Posterior vena cava (tissue), 2 donors: ENCODE data around the gene ABCB7. TPM values are rescaled to one million over a fixed set of nuclear protein-coding genes. Genes with fewer than 3 reads are reported as not detected.
"Not testable (repeated sequence)": the region's sequence is repeated elsewhere in the genome, so short reads cannot be mapped to it uniquely, and the experiment has no call there.

ENCODE experiments used
- DNase-seq: peaks from one replicate; pipeline ENCODE4 v3.0.0-alpha.2; 2020; ENCODE audit warnings: low spot score
- intact Hi-C, 2 donors: fragments of 100-400 bp; cut with DNase I; formaldehyde crosslinking; loops; one replicate each; pipeline versions ENCODE4 v1.14.1 to v1.14.2; 2022 to 2023
- total RNA-seq, 2 donors: library from RNA; stranded (reverse); fragmentation: NEBNext Ultra II Directional; extraction: Animal tissue kit (Norgen Biotek cat#: 25700); gene quantifications; one replicate each; pipeline ENCODE4 v1.2.1, GENCODE V29; 2021
- donor health status: DM: yes; HTN: yes; CAD: no.
- donor health status: DM: yes; HTN: yes; CAD: no.

Gene ABCB7
- total RNA-seq, 2 donors from 2014 or later, result 16.2 to 17.0 TPM

DNA sequence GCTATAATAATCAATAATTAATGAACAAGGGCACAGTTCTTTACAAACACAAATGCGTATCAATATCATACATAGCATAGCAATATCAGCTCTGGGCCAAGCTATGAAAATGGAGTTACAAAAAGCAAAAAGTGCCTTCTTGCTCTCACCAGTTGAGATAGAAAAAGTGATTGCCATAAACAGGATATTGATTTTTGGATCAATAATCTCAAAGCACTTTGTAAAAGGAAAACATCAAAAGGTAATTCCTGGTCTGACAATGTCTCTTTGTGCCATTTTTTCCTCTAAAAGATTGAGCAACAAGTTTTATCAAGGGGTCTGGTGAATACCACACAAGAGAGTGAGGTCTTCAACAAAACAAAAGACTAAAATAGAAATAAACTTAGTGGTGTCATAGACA lies 42.4 kb downstream of the ABCB7 start:
- intact Hi-C loops, result no loop called here
- no peak for DNase-seq

GRCh38 chrX:75107863-75108509 lies 48.1 kb downstream of the ABCB7 start:
- intact Hi-C loops, result no loop called here

GRCh38 chrX:75106772-75107171 lies 49.3 kb downstream of the ABCB7 start:
- intact Hi-C loops, result no loop called here
- no peak for DNase-seq

More at GRCh38 chrX:75107863-75108509, 48.1 kb downstream of the ABCB7 start:
- DNase-seq, result no peak

GRCh38 chrX:75096331-75096730 lies 59.8 kb downstream of the ABCB7 start:
- DNase-seq, result no peak
- intact Hi-C loops, result no loop called here

DNA sequence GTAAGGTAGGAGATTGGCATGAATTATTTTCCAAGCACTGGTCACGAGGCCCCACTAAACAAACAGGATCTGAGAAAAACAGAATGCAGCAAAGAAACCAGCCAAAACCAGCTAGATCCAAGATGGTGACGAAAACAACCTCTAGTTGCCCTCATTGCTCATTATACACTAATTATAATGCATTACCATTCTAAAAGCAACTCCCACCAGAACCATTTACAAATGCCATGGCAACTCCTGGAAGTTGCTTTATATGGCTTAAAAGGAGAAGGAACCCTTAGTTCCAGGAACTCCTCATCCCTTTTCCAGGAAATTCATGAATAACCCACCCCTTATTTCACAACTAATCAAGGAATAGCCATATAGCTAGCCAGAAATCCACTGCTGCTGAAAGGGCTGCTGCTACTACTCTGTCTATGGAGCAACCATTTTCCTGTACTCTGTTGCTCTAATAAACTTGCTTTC lies 69.3 kb downstream of the ABCB7 start:
- no peak for DNase-seq
- intact Hi-C loops, result no loop called here

GRCh38 chrX:75084757-75085156 lies 71.3 kb downstream of the ABCB7 start:
- no peak for DNase-seq
- intact Hi-C loops, result no loop called here

DNA sequence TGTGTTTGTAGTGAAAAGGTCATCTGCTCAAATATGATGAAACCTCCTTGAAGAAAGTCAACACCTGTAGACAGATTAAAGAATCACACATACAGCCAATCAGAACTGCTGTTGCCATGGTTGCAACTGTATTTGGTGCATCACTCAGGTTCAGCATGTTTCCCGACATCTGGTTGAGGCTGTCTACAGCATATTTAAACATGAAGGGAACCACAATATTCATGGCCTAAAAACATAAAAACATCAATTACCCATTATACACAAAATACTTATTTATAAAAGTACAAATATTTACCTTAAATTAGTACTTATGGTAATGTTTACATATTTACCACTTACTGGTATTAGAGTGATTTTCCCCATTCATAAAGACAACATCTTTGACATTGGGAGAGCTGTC lies 79.7 kb downstream of the ABCB7 start:
- intact Hi-C loops, result no loop called here
- DNase-seq, result no peak

GRCh38 chrX:75074475-75074874 lies 81.6 kb downstream of the ABCB7 start:
- intact Hi-C loops, result no loop called here
- no peak for DNase-seq

DNA sequence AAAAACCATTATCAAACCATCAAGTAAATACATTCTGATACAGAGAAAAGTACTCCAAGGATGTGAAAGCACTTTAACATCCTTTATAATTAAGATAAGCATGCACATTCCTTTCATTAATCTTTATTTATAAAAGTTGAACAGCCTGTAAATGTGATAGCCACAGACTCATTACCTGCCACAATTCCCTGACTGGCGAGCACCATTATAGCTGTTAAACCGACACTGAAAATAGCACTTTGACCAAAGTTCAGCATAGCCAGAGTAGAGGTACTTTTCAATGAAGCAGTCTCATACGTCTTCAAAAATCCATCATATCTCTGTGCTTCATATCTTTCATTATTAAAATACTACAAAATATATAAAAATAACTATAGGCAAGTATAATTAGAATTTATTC lies 84.7 kb downstream of the ABCB7 start:
- intact Hi-C loops, result no loop called here
- no peak for DNase-seq

DNA sequence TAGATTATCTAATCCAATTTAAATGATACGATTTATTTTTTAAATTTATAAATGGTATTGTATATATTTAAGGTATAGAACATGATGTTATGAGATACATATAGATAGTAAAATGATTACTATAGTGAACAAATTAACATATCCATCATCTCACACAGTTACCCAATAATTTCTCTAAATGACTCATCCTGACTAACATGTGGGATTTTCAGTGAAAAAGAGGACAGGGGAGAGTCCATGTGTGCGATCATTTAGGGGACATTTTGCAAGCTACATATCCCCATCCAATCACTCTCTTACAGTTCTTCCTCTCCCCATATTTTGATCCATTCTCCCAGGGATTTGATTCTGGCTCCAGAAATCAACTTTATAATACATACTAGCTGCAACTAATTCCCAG lies 88.2 kb downstream of the ABCB7 start:
- no peak for DNase-seq
- intact Hi-C loops, result no loop called here

- intact Hi-C loops, result no loop called here
- DNase-seq, result no peak
Observed at GRCh38 chrX:75061701-75062100, 94.4 kb downstream of the ABCB7 start.

DNA sequence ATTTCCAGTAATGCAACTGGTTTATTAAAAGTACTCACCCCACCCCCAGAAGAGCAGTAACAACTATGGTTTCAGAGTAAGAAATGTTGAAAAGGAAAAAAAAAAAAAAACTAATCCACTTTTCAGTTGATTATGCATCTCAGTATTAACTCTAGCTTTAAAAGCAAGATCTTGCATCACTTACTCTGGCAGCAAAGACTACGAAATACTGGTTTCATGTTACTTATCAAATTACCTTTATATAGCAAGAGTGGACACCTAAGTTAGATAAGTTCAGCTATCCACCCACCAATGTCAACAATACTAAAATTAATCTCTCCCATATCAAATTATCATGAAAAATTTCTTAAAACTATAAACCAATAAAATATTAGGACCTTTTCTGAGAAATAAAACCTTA lies 105.0 kb downstream of the ABCB7 start:
- intact Hi-C loops, result no loop called here
- DNase-seq, result no peak

DNA sequence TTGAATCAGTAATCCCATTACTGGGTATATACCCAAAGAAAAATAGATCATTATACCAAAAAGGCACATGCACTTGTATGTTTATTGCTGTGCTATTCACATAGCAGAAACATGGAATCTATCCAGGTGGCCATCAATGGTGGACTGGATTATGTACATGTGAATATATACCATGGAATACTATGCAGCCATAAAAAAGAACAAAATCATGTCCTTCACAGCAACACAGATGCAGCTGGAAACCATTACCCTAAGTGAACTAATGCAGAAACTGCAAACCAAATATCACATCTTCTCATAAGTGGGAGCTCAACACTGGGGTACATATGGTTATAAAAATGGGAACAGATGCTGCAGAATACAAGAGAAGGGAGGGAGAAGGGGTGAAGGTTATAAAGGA lies 110.7 kb downstream of the ABCB7 start:
- intact Hi-C loops, result no loop called here
- no peak for DNase-seq

DNA sequence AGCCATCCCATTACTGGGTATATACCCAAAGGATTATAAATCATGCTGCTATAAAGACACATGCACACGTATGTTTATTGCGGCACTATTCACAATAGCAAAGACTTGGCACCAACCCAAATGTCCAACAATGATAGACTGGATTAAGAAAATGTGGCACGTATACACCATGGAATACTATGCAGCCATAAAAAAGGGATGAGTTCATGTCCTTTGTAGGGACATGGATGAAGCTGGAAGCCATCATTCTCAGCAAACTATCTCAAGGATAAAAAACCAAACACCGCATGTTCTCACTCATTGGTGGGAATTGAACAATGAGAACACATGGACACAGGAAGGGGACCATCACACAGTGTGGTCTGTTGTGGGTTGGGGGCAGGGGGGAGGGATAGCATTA lies 111.9 kb downstream of the ABCB7 start:
- intact Hi-C loops, DNase-seq: not testable (repeated sequence)

DNA sequence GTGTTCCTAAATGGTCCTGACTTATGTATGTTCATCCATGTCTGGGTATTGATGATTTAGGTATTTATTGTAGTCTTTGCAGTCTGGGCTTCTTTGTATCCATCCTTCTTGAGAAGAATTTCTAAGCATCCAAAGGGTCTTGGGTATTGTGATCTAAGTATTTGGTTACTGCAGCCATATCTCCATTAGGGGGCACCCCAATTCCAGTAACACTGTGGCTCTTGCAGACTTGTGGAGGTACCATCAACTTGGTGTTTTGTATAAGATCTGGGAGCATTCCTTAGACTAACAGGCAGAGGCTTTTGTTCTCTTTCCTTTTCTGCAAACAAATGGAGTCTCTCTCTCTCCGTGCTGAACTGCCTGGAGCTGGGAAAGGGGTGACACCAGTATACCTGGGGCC lies 117.2 kb downstream of the ABCB7 start:
- intact Hi-C loops, result no loop called here
- no peak for DNase-seq

Other genes with a start within 250 kb of the ABCB7 start
- 1 to 10 TPM; 1.7 to 1.8 TPM for gene NEXMIF, start 230.8 kb downstream of the ABCB7 start, total RNA-seq
- gene UPRT, start 117.8 kb upstream of the ABCB7 start, total RNA-seq, result 10 to 100 TPM; 11.3 to 12.8 TPM